HG03354 (cell line): ENCODE data around the gene APOD.
"Not testable (repeated sequence)": the region's sequence is repeated elsewhere in the genome, so short reads cannot be mapped to it uniquely, and the experiment has no call there.

Experiments used
- ATAC-seq: cut with Tn5 transposase; IDR thresholded peaks from one replicate; pipeline ENCODE4 v1.9.1; 2021; ENCODE audit warnings: mild to moderate bottlenecking; ENCODE audit not compliant: unreplicated experiment, poor library complexity, severe bottlenecking

Gene APOD

GRCh38 chr3:195619591-195620369 is 36.0 kb upstream of the APOD start:
- not testable (repeated sequence) for ATAC-seq

- ATAC-seq = not testable (repeated sequence)
Observed at GRCh38 chr3:195617784-195618659, 34.3 kb upstream of the APOD start.

GRCh38 chr3:195617134-195617533 is 33.4 kb upstream of the APOD start:
- ATAC-seq = not testable (repeated sequence)

- no peak for ATAC-seq
Observed at GRCh38 chr3:195616681-195617080, 32.9 kb upstream of the APOD start.

- ATAC-seq = not testable (repeated sequence)
Observed at GRCh38 chr3:195615952-195616537, 32.3 kb upstream of the APOD start.

- not testable (repeated sequence) for ATAC-seq
Observed at GRCh38 chr3:195614672-195615504, 31.1 kb upstream of the APOD start.

GRCh38 chr3:195613468-195614069 is 29.8 kb upstream of the APOD start:
- ATAC-seq = no peak

GRCh38 chr3:195612075-195612800 is 28.5 kb upstream of the APOD start:
- no peak for ATAC-seq

- ATAC-seq = no peak
Observed at GRCh38 chr3:195609229-195609628, 25.5 kb upstream of the APOD start.

- ATAC-seq = not testable (repeated sequence)
Observed at GRCh38 chr3:195601785-195602184, 18.0 kb upstream of the APOD start.

GRCh38 chr3:195601382-195601781 is 17.6 kb upstream of the APOD start:
- no peak for ATAC-seq

- not testable (repeated sequence) for ATAC-seq
Observed at GRCh38 chr3:195599926-195600325, 16.2 kb upstream of the APOD start.

GRCh38 chr3:195599516-195599915 is 15.8 kb upstream of the APOD start:
- not testable (repeated sequence) for ATAC-seq

- no peak for ATAC-seq
Observed at GRCh38 chr3:195597848-195598247, 14.1 kb upstream of the APOD start.

- no peak for ATAC-seq
Observed at GRCh38 chr3:195597229-195597628, 13.5 kb upstream of the APOD start.

GRCh38 chr3:195596765-195597171 is 13.0 kb upstream of the APOD start:
- no peak for ATAC-seq

- no peak for ATAC-seq
Observed at GRCh38 chr3:195595785-195596531, 12.2 kb upstream of the APOD start.

GRCh38 chr3:195591852-195592251 is 8.1 kb upstream of the APOD start:
- ATAC-seq = no peak
